Activated CD8-positive, alpha-beta T cell treated with anti-CD3 and anti-CD28 coated beads for 36 hours (primary cell): Measurements from ENCODE around the gene UBAC2. TPM values are rescaled to one million over a fixed set of nuclear protein-coding genes. Genes with fewer than 3 reads are reported as not detected.
A peak's percentile ranks its signal among the peaks of the same experiment; 100 is the strongest.

ENCODE experiments used
- ATAC-seq: fragments of 200-7000 bp; cut with Tn5 transposase; one replicate; pipeline ENCODE4 v1.10.0; 2021; ENCODE audit warnings: mild to moderate bottlenecking, moderate library complexity
- CTCF ChIA-PET: fragments of 350-600 bp; sonication (Branson Sonifier 250); formaldehyde crosslinking; loops from one replicate; lab custom pipeline; 2021; ENCODE audit warnings: antibody characterized with exemption; lab: Charles Lee
- POLR2A ChIA-PET: fragments of 350-600 bp; sonication (Branson Sonifier 250); formaldehyde crosslinking; loops from one replicate; lab custom pipeline; 2021; ENCODE audit warnings: antibody characterized with exemption; lab: Charles Lee
- DNase-seq: peaks from one replicate; pipeline ENCODE4 v3.0.0-alpha.2; 2020
- H3K27ac Mint-ChIP-seq: one replicate; pipeline ENCODE4 v1.8.0; 2021; ENCODE audit warnings: mild to moderate bottlenecking, mixed read lengths
- H3K27me3 Mint-ChIP-seq: one replicate; pipeline ENCODE4 v1.8.0; 2021; ENCODE audit warnings: mixed read lengths
- H3K36me3 Mint-ChIP-seq: one replicate; pipeline ENCODE4 v1.8.0; 2021; ENCODE audit warnings: low read depth, mixed read lengths
- H3K4me1 Mint-ChIP-seq: one replicate; pipeline ENCODE4 v1.8.0; 2021; ENCODE audit warnings: low read depth, mixed read lengths
- H3K4me3 Mint-ChIP-seq: one replicate; pipeline ENCODE4 v1.8.0; 2021; ENCODE audit warnings: mild to moderate bottlenecking, moderate library complexity, mixed read lengths
- H3K9me3 Mint-ChIP-seq: one replicate; pipeline ENCODE4 v1.8.0; 2021; ENCODE audit warnings: mixed read lengths
- CTCF ChIP-seq: fragments of 200-600 bp; IDR thresholded peaks from one replicate; pipeline ENCODE4 v1.8.0; 2022; ENCODE audit warnings: antibody characterized with exemption, mild to moderate bottlenecking
- intact Hi-C: fragments of 100-400 bp; cut with micrococcal nuclease; formaldehyde crosslinking; loops from one replicate; pipeline ENCODE4 v1.10.0; 2022
- total RNA-seq, 2 experiments: library from RNA; stranded (reverse); gene quantifications; one replicate each; pipeline ENCODE4 v1.2.3, GENCODE V29; 2021

Gene UBAC2
- total RNA-seq, 2 experiments from 2014 or later: 63.7 to 68.4 TPM

- peaks cover 85% of the 10 kb centered on the region for H3K4me1 Mint-ChIP-seq
- POLR2A ChIA-PET: interaction anchor here (0.5 to 6.2 kb wide), 5 partner anchors 13 to 175 kb away, joined by 3 to 91 read pairs (median 5); partner anchors contain the start of gene UBAC2
- intact Hi-C loops: loop anchor here (5.0 kb wide), 1 partner anchor 40 kb away; the partner anchor contains the start of gene GPR18
- CTCF ChIA-PET: interaction anchor here (0.6 to 3.6 kb wide), 7 partner anchors 9 to 50 kb away, joined by 3 to 31 read pairs (median 4); no protein-coding TSS in a partner anchor
- no peak for TF ChIP-seq CTCF
- no peak for ATAC-seq
- H3K36me3 Mint-ChIP-seq: peaks cover 29% of the 10 kb centered on the region
- peak; percentile 56 for DNase-seq
- peak overlapping the region; percentile 71 for H3K4me3 Mint-ChIP-seq
- H3K9me3 Mint-ChIP-seq: peaks cover 2% of the 10 kb centered on the region
- H3K27ac Mint-ChIP-seq: peak overlapping the region; percentile 93
- H3K27me3 Mint-ChIP-seq: no peaks in the 10 kb centered on the region
These were observed 16.9 kb downstream of the UBAC2 start for GRCh38 chr13:99217461-99218110.

GRCh38 chr13:99218126-99218525, 17.5 kb downstream of the UBAC2 start:
- Mint-ChIP-seq H3K36me3 (peaks cover 31% of the 10 kb centered on the region), H3K9me3 (peaks cover 2% of the 10 kb centered on the region), H3K27me3 (no peaks in the 10 kb centered on the region), H3K4me1 (peaks cover 87% of the 10 kb centered on the region), H3K4me3 (peak overlapping the region; percentile 71), H3K27ac (peak overlapping the region; percentile 85)
- ATAC-seq: no peak
- CTCF ChIA-PET: interaction anchor here (0.6 to 3.6 kb wide), 12 partner anchors 8 to 50 kb away, joined by 3 to 31 read pairs (median 4); partner anchors contain the start of gene UBAC2
- intact Hi-C loops: loop anchor here (5.0 kb wide), 1 partner anchor 39 kb away; the partner anchor contains the start of gene GPR18
- no peak for DNase-seq
- POLR2A ChIA-PET: interaction anchor here (0.6 to 6.2 kb wide), 10 partner anchors 11 to 118 kb away, joined by 3 to 91 read pairs (median 3); partner anchors contain the start of genes GPR18 and UBAC2
- TF ChIP-seq CTCF: no peak

- POLR2A ChIA-PET: interaction anchor here (0.6 to 6.2 kb wide), 11 partner anchors 11 to 216 kb away, joined by 3 to 91 read pairs (median 3); partner anchors contain the start of genes GPR18 and UBAC2
- Mint-ChIP-seq H3K27ac (peak overlapping the region; percentile 85), H3K36me3 (peaks cover 30% of the 10 kb centered on the region), H3K4me3 (peak overlapping the region; percentile 71), H3K4me1 (peaks cover 91% of the 10 kb centered on the region), H3K9me3 (peaks cover 3% of the 10 kb centered on the region), H3K27me3 (no peaks in the 10 kb centered on the region)
- TF ChIP-seq CTCF: no peak
- no peak for DNase-seq
- CTCF ChIA-PET: interaction anchor here (0.6 to 3.6 kb wide), 11 partner anchors 8 to 169 kb away, joined by 3 to 31 read pairs (median 4); partner anchors contain the start of gene UBAC2
- intact Hi-C loops: loop anchor here (5.0 kb wide), 1 partner anchor 39 kb away; the partner anchor contains the start of gene GPR18
- ATAC-seq: no peak
These were observed 17.9 kb downstream of the UBAC2 start for GRCh38 chr13:99218545-99218944.

- POLR2A ChIA-PET: interaction anchor here (0.6 to 6.2 kb wide), 12 partner anchors 11 to 215 kb away, joined by 3 to 91 read pairs (median 3); partner anchors contain the start of genes GPR18 and UBAC2
- Mint-ChIP-seq H3K4me1 (peaks cover 94% of the 10 kb centered on the region), H3K4me3 (peak overlapping the region; percentile 71), H3K27ac (peak overlapping the region; percentile 85), H3K9me3 (peaks cover 3% of the 10 kb centered on the region), H3K27me3 (no peaks in the 10 kb centered on the region), H3K36me3 (peaks cover 30% of the 10 kb centered on the region)
- ATAC-seq (peak; percentile 60), DNase-seq (peak; percentile 76)
- CTCF ChIA-PET: interaction anchor here (0.8 to 3.6 kb wide), 9 partner anchors 9 to 169 kb away, joined by 3 to 31 read pairs (median 4); partner anchors contain the start of genes GPR18 and UBAC2
- TF ChIP-seq CTCF: no peak
- intact Hi-C loops: loop anchor here (5.0 kb wide), 1 partner anchor 38 kb away; the partner anchor contains the start of gene GPR18
These were observed 18.3 kb downstream of the UBAC2 start for GRCh38 chr13:99218969-99219368.
